HG02884 (cell line): ENCODE measurements around the gene SLC12A2.

ENCODE experiments used
- ATAC-seq: cut with Tn5 transposase; IDR thresholded peaks from one replicate; pipeline ENCODE4 v1.9.1; 2021; ENCODE audit warnings: mild to moderate bottlenecking, moderate library complexity; ENCODE audit not compliant: unreplicated experiment

The SLC12A2 gene

GRCh38 chr5:128158342-128158741, 74.8 kb downstream of the SLC12A2 start:
- ATAC-seq, result no peak

- ATAC-seq, result no peak
Measured at GRCh38 chr5:128163991-128164390, 80.4 kb downstream of the SLC12A2 start.

DNA sequence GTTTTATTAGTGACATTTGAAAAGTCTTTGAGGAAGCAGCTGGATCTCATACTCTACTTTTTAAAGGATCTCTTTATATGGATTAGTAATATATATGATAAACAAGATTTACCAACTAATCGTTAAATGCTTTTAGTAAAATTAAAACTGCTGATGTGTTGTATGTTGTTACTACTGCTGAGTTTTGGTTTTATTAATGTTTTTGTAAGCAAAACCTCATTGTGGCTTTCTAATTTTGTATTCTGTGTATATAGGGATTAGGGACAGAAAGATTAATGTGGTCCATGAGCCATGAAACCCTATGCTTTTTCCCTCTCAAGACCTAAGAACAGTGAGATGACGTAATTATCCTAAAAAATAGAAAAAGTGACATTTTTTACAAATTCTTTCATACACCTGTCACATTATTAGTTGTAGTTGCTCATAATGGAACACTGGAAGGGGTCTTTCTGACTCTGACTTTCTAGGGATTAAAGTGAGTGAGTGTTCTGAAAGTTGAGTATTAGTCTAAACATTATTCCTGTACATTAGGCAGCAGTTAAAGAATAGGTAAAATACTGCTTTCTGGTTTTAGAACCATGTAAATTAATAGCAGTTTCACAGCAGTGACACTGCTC, 85.9 kb downstream of the SLC12A2 start:
- ATAC-seq, result no peak

DNA sequence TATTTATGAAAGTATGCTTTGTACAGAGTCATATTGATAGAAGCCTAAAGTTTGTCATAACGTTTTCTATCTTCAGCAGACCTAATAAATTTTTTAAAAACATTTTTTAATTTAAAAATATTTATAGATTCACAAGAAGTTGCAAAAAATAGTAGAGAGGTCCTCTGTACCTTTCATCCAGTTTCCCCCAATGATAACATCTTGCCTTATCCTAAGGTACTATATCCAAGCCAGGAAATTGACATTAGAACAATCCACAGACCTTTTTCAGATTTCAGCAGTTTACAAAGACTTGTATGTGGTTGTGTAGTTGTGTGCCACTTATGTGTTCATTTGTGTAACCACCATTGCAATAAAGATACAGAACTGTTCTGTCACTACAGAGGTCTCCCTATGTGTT, 88.5 kb downstream of the SLC12A2 start:
- ATAC-seq, result no peak

DNA sequence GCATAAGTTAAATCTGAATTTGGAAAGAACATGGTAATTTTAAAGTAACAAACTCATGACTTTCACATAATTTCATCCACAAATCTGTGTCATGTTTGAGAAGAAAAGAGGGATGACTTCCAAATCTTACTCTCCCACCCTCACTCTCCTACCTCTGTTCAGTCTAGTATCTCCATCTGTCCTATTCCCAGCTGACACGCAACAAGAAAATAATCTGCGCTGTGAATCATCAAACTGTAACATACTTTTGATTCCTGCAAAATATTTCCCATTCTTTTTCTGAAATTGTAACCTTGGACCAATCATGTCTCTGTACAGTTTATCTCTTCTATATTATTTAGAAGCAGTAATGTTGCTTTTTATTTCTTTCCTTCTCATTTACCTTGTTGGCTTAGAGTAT, 91.4 kb downstream of the SLC12A2 start:
- ATAC-seq, result no peak

- ATAC-seq, result peak; percentile 61
Measured at GRCh38 chr5:128192368-128192767, 108.8 kb downstream of the SLC12A2 start.

DNA sequence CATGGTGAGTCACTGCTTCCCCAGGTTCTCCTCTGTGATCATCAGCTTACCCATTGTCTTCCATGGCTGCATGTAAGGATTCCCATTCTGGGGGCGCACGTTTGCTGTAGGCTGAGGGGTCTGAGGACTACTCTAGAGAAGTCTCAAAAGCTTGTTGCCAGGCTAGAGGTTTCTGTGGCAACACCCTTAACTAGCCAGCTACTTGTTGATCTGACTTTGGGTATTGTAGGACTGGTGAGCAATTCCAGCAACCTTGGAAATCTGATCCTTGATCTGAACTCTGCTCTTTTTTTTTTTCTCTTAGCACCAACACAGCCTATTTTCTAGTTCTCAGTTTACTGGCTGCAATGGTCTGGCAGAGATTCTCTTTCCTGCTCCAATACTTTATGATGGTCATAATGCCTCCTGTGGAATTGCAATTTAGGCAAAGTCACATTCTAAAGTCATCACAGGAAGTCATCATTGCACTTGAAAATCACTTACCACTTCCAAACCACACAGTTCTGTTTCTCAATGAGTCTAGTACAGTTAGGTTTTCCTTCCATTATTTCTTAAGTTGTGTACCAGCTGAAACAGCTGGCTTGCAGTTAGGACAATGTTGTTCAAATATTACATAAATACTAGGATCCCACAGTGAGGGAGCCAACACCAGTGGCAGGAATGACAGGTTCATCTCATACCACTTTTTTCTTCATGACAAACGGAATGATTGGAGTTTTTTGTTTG, 110.3 kb downstream of the SLC12A2 start:
- ATAC-seq, result no peak

GRCh38 chr5:128195316-128195715, 111.8 kb downstream of the SLC12A2 start:
- ATAC-seq, result no peak

GRCh38 chr5:128196080-128196479, 112.5 kb downstream of the SLC12A2 start:
- ATAC-seq, result no peak

GRCh38 chr5:128196791-128197190, 113.2 kb downstream of the SLC12A2 start:
- ATAC-seq, result no peak

- ATAC-seq, result peak; percentile 53
Measured at GRCh38 chr5:128197896-128198522, 114.4 kb downstream of the SLC12A2 start.

DNA sequence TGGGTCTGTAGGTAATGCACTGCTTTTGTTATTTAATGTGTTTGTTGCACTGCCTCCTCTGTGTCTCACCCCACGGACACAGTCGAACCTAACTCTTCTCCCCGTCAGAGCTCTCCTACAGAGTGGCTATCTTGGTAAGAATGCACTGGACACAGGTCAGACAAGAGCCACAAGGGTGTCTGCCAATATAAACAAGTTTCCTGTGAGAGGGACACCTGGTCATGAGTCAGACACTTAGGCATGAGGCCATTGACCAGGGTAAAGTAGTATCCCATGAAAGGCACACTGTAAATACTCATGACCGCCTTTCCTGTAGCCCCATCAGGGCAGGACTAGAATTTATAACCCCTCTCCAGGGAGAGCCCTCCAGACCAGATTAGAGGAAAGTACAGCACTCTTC, 115.5 kb downstream of the SLC12A2 start:
- no peak for ATAC-seq

- no peak for ATAC-seq
Measured at GRCh38 chr5:128199611-128200010, 116.0 kb downstream of the SLC12A2 start.

GRCh38 chr5:128201065-128201926, 117.7 kb downstream of the SLC12A2 start:
- ATAC-seq, result peak; percentile 91

DNA sequence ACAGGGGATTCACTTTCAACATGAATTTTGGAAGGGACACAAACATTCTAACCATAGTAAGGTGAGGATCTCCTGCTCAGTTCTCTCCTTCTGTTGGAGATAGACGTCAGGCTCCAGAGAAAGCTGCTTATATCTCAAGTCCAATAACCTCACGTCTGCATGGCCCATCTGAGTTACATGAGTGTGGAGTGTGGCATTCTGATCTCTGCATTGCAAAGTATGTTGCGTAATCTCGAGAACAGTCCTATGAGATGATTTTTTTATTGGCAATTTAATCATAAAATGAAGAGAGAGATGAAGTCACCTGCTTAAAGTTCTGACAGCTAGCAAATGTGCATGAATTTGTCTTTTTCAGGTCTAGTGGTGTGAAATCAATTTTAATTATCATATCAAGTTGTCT, 118.8 kb downstream of the SLC12A2 start:
- ATAC-seq, result no peak

DNA sequence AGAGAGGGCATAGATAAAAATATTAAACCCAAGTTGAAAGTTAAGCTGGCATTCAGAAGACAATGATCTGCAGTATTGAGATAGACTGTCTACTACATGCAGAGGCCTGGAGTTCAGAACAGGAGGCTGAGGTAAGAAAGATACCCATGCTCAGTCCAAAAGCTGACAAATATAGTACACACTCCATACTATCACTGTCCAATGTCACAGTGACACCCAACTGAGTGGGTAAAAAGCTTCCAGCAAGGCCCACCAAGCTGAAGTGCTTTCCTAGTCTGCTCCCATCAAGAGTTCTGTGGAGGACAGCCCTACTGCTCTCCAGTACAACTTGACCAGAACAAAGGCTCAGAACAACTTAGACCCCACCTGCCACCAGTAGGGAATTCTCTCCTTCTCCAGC, 124.9 kb downstream of the SLC12A2 start:
- ATAC-seq, result no peak

DNA sequence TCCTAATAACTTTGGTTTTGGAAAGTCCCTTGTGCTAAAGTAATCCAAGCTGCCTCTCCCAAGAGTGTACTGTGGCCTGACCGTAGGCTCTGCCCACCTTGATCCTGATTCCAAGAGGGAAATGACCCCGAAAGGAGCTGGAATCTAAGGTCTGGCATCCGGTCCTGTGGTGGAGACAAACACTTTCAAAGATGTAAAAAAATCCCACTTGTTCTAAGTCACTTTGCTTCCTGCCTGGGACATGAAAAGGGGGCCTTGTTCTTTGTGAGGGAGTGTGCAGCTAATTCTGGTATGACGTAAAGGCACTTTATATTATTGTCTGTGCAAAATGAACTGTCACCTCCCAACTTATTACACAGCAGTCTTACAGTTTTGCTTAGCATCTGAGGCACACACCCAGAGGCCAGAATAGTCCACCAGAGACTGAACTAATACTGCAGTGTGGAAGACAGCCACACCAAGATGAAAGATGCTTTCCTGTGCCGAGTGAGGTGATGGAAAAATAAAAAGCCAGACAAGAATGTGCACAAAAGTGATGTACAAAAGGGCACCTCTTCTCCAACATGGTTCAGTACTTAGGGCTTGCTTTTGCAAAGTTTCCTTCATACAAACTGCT, 128.7 kb downstream of the SLC12A2 start:
- no peak for ATAC-seq

DNA sequence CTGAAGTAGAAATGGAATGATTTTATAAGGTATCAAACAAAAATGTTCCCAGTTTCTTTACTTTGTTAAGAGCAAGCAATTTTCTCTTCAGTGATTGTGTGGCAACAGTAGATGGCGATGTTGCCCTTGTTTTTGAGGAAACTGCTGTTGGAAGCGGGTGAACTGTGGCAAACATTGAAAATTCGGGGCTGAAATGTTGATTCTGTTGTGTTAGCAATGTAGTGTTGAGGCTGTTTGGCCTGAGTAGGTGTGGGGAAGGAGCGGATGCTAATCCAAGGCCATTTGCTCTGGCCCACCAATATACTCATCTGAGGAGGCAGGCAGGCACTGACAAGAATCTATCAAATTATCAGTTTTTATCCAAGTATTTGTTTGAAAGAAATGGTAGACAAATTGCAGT, 129.8 kb downstream of the SLC12A2 start:
- peak; percentile 62 for ATAC-seq

DNA sequence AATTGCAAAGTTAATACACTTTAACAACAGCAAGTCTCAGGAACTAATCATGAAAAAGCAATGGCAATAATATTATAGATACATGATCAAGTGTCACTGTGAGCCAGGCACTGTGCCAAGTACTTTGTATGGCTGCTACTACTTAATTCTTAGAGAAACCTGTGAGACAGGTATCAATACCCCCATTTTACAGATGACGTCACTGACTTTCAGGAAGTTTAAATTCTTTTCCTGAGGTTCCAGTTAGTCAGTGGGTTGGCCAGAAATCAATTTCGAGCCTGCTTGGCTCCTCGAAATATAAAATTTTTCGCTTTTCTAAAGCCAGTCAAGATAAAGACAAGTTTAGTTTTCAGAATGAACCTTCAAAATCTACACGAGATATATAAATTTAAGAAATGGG, 130.3 kb downstream of the SLC12A2 start:
- ATAC-seq, result no peak

- no peak for ATAC-seq
Measured at GRCh38 chr5:128216285-128216684, 132.7 kb downstream of the SLC12A2 start.
